Panc1 (cell line): ENCODE results near the gene STC2.

ENCODE experiments used
- POLR2AphosphoS5 ChIP-seq: IDR thresholded peaks from 2 replicates; pipeline ENCODE4 v1.6.1; 2012; ENCODE audit warnings: mild to moderate bottlenecking, low read depth, low read length, moderate library complexity
- SIN3A ChIP-seq: IDR thresholded peaks from 2 replicates; pipeline ENCODE4 v1.6.1; 2012; ENCODE audit warnings: low read depth, mild to moderate bottlenecking, low read length, moderate library complexity, borderline replicate concordance; ENCODE audit not compliant: insufficient read depth
- TF ChIP-seq, protein P1 (sequence below): fragments of 450-650 bp; IDR thresholded peaks from 2 replicates; pipeline ENCODE4 v1.5.1; 2017; ENCODE audit warnings: mild to moderate bottlenecking
- TF ChIP-seq, protein P2 (sequence below), 2 experiments: IDR thresholded peaks; 2 replicates each; pipeline ENCODE4 v1.6.1; 2011 to 2012; ENCODE audit warnings: low read depth in 2 of 2, control low read depth in 1 of 2, low read length in 1 of 2, mild to moderate bottlenecking in 1 of 2, moderate library complexity in 1 of 2; ENCODE audit not compliant: insufficient read depth in 1 of 2

DNA sequence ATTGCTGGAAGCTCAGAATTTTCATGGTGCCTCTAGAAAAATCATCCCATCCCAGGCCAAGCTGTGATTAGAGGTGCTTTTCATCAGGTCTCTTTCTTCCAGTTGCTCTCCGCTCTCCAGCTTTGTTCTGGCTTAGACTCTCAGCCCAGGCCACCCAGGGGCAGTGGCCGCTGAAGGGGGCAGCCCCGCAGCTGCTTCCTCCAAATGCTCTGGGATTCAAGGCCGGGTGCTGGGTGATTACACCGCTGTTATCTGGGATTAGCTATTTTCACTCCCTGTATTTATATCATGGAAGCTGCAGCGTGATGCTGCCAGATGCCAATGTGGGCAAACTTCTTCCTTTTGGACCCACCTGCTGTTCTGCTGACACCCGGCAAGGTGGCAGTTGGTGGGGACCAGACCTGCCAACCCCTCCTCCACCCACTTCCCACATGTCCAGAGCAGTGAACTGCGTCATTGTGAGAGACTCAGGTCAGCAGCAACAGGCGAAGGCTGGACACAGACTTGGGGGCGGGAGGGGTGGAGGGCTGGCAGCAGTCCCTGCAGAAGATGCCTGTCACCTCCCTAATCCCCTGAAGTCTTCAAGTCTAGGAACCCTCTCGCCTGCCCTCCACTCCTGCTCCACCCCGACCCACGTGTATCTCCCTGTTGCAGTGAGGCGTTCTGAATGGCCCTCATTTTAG is 59.3 kb downstream of the STC2 start:
- TF ChIP-seq, protein P1, sequence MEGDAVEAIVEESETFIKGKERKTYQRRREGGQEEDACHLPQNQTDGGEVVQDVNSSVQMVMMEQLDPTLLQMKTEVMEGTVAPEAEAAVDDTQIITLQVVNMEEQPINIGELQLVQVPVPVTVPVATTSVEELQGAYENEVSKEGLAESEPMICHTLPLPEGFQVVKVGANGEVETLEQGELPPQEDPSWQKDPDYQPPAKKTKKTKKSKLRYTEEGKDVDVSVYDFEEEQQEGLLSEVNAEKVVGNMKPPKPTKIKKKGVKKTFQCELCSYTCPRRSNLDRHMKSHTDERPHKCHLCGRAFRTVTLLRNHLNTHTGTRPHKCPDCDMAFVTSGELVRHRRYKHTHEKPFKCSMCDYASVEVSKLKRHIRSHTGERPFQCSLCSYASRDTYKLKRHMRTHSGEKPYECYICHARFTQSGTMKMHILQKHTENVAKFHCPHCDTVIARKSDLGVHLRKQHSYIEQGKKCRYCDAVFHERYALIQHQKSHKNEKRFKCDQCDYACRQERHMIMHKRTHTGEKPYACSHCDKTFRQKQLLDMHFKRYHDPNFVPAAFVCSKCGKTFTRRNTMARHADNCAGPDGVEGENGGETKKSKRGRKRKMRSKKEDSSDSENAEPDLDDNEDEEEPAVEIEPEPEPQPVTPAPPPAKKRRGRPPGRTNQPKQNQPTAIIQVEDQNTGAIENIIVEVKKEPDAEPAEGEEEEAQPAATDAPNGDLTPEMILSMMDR = no peak
- no peak for TF ChIP-seq POLR2AphosphoS5
- TF ChIP-seq, protein P2, sequence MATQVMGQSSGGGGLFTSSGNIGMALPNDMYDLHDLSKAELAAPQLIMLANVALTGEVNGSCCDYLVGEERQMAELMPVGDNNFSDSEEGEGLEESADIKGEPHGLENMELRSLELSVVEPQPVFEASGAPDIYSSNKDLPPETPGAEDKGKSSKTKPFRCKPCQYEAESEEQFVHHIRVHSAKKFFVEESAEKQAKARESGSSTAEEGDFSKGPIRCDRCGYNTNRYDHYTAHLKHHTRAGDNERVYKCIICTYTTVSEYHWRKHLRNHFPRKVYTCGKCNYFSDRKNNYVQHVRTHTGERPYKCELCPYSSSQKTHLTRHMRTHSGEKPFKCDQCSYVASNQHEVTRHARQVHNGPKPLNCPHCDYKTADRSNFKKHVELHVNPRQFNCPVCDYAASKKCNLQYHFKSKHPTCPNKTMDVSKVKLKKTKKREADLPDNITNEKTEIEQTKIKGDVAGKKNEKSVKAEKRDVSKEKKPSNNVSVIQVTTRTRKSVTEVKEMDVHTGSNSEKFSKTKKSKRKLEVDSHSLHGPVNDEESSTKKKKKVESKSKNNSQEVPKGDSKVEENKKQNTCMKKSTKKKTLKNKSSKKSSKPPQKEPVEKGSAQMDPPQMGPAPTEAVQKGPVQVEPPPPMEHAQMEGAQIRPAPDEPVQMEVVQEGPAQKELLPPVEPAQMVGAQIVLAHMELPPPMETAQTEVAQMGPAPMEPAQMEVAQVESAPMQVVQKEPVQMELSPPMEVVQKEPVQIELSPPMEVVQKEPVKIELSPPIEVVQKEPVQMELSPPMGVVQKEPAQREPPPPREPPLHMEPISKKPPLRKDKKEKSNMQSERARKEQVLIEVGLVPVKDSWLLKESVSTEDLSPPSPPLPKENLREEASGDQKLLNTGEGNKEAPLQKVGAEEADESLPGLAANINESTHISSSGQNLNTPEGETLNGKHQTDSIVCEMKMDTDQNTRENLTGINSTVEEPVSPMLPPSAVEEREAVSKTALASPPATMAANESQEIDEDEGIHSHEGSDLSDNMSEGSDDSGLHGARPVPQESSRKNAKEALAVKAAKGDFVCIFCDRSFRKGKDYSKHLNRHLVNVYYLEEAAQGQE (IDR thresholded peaks at IDR 0.05; ENCODE audit: insufficient read depth in 1 of 2, low read depth in 2 of 2, low read length in 1 of 2) = no peak
- TF ChIP-seq SIN3A = no peak
